D341Med (cell line): ENCODE results near the gene ABCB9.
"Not testable (repeated sequence)": the region's sequence is repeated elsewhere in the genome, so short reads cannot be mapped to it uniquely, and the experiment has no call there.

Source experiments
- DNase-seq: peaks from one replicate; pipeline ENCODE4 v3.0.0; 2012; ENCODE audit warnings: low spot score

The ABCB9 gene

GRCh38 chr12:122965851-122966742 lies at the start of gene ABCB9:
Gene ABCB9 (minus strand): TSS chr12:122966463. CDS start chr12:122960235, 6,228 bp downstream.
- DNase-seq = peak; percentile 99

GRCh38 chr12:123014473-123014872 lies 48.2 kb upstream of the ABCB9 start:
- not testable (repeated sequence) for DNase-seq

- no peak for DNase-seq
Observed at GRCh38 chr12:123013185-123014095, 47.2 kb upstream of the ABCB9 start.

- no peak for DNase-seq
Observed at GRCh38 chr12:123011701-123012100, 45.4 kb upstream of the ABCB9 start.

- DNase-seq = no peak
Observed at GRCh38 chr12:123010681-123011080, 44.4 kb upstream of the ABCB9 start.

- no peak for DNase-seq
Observed at GRCh38 chr12:123010110-123010509, 43.8 kb upstream of the ABCB9 start.

- DNase-seq = no peak
Observed at GRCh38 chr12:123006977-123007376, 40.7 kb upstream of the ABCB9 start.

- no peak for DNase-seq
Observed at GRCh38 chr12:123005081-123005626, 38.9 kb upstream of the ABCB9 start.

- no peak for DNase-seq
Observed at GRCh38 chr12:123004287-123004686, 38.0 kb upstream of the ABCB9 start.

GRCh38 chr12:123003257-123003656 lies 37.0 kb upstream of the ABCB9 start:
- no peak for DNase-seq

GRCh38 chr12:123001464-123001863 lies 35.2 kb upstream of the ABCB9 start:
- no peak for DNase-seq

GRCh38 chr12:123000578-123000977 lies 34.3 kb upstream of the ABCB9 start:
- no peak for DNase-seq

- DNase-seq = no peak
Observed at GRCh38 chr12:122999986-123000420, 33.7 kb upstream of the ABCB9 start.

GRCh38 chr12:122999196-122999946 lies 33.1 kb upstream of the ABCB9 start:
- DNase-seq = no peak

- no peak for DNase-seq
Observed at GRCh38 chr12:122998316-122998715, 32.1 kb upstream of the ABCB9 start.

GRCh38 chr12:122997343-122998250 lies 31.3 kb upstream of the ABCB9 start:
- no peak for DNase-seq

- no peak for DNase-seq
Observed at GRCh38 chr12:122996621-122997342, 30.5 kb upstream of the ABCB9 start.

- DNase-seq = no peak
Observed at GRCh38 chr12:122996188-122996601, 29.9 kb upstream of the ABCB9 start.

- no peak for DNase-seq
Observed at GRCh38 chr12:122995503-122996187, 29.4 kb upstream of the ABCB9 start.
